ENCODE data around the gene WDR47.

WDR47 gene

GRCh38 chr1:109041621-109042468 is at the start of gene WDR47:
TSS of gene WDR47 (minus strand) at chr1:109042102. CDS start at chr1:109023512, 18,590 bp downstream.
- TF ChIP-seq CTCF (IDR thresholded peaks at IDR 0.05; ENCODE audit: low read depth, low read length) = no peak
- Histone ChIP-seq H3K4me3 (ENCODE audit: low read depth, low read length) (peak within 1 kb of the TSS; percentile 89), H3K27ac (peak within 1 kb of the TSS; percentile 74), H3K27me3 (ENCODE audit: insufficient read depth, low read depth, severe bottlenecking) (no peaks in the 10 kb centered on the region), H3K9me3 (ENCODE audit: severe bottlenecking) (no peaks in the 10 kb centered on the region), H3K36me3 (no peaks in the 10 kb centered on the region)
- peak; percentile 97 for DNase-seq

DNA sequence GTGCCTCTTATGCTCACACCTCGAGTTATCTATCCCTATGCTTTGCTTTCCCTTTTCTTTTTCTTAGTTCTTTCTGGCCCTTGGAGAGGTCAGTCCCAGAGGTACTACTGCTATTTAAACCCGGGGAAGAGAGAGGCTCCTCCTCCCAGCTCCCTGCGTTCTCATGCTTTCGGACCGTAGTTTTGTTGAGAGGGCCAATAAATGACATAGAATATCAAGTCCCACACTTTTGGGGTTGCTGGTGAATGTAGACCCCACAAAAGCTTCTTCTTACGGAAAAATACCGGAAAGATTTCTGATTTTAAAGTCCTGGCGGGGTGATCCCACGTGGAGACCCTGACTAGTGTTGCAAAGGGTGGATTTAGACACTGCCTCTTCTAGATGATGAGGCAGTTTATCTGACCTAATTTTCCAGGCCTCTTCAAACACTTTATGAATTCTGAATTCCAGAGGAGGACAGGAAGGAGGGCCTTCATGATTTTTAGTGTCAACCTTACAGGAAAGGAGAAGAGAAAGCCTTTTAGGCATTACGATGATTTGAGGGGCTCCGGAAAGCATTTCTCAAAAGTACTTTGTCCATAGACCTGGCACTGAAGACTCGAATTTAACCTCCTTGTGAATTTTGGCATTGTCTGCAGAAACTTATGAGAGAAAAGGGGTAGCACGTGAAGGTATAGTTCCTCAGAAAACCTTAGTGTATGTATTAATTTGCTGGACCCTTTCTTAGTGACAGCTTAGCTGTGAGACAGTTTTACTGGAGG is 49.4 kb upstream of the WDR47 start:
- no peak for DNase-seq
- Histone ChIP-seq H3K27ac (peak overlapping the region; percentile 76), H3K9me3 (ENCODE audit: severe bottlenecking) (peaks cover 13% of the 10 kb centered on the region)

DNA sequence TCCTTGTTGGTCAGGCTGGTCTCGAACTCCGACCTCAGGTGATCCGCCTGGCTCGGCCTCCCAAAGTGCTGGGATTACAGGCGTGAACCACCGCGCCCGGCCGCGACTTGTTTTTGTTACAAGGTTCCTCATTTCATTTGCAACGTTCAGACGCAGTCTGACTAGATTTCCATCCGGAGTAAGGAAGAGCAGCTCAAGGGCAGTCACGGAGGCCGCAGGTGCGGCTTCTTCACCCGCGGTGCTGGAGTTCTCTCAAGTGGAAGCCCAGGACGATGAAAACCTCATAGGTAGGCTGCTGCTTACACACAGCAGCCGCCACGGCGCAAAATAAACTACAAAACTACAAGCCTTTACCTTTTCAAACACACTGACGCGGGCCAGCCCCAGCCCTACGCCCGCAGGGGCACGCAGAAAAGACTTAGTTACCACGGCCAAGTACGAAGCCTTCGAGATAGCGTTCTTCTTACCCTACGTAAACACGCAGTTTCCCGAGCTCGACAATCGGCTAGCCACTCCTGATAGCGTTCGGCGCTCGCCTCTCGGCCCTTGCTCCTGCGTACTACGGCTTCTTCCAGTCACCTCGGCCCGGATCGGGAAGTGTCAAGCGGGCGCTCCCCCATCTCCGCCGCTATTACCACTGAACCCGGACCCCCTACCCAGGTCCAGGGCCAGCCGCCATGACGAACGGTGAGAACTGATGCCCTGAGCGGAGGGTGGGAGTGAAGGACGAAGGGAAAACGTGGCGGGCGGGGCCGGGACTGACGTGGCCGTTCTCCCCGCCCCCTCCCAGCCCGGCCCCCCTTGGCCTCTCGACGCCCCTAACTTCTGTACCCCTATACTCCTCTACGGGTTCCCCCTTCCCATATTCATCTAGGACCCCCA is 48.5 kb upstream of the WDR47 start, which contains the start of gene TMEM167B:
TMEM167B (plus strand) TSS at position 569 of the 882 bp plus-strand sequence; CDS start at position 678, 109 bp downstream.
- Histone ChIP-seq H3K9me3 (ENCODE audit: severe bottlenecking) (peaks cover 13% of the 10 kb centered on the region), H3K27ac (peak within 1 kb of the TSS; percentile 76)

More for the DNA sequence above, 49.4 kb upstream of the WDR47 start:
- H3K36me3 ChIP-seq = peaks cover 25% of the 10 kb centered on the region
- H3K4me3 ChIP-seq (ENCODE audit: low read depth, low read length) = peak overlapping the region; percentile 73
- H3K27me3 ChIP-seq (ENCODE audit: insufficient read depth, low read depth, severe bottlenecking) = no peaks in the 10 kb centered on the region
- no peak for TF ChIP-seq CTCF (IDR thresholded peaks at IDR 0.05; ENCODE audit: low read depth, low read length)

DNA sequence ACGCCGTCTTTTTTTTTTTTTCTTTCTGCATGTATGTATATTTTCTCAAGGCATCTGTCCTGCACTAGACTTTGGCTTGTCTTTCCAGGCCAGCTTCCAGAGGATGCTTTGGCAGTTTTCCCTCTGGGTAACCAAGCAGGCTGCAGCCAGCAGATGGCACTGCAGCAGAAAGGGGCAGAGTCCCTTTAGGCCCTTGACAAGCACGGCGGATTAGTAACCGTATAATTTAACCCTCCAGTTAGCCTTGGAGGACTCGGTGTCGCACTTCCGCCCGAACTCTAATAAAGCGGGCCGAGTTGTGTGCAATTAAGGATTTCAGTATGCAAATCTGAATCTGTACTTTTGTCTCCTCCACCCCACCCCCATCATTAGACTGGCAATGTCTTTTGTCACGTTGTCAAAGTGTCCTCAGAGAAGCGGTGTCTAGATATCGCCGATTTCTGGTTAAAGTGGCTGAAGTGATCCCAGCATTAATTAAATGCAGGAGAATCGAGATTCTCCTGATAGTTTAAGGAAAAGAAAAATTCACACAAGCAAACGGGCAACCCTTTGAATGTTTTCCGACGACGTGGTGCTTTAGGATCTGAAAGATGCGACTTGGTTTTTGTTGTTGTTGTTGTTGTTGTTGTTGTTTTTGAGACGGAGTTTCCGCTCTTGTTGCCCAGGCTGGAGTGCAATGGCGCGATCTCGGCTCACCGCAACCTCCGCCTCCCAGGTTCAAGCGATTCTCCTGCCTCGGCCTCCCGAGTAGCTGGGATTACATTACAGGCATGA is 47.5 kb upstream of the WDR47 start:
- H3K36me3 ChIP-seq = peaks cover 23% of the 10 kb centered on the region
- peak; percentile 51 for TF ChIP-seq CTCF (IDR thresholded peaks at IDR 0.05; ENCODE audit: low read depth, low read length)
- H3K27ac ChIP-seq = no peak overlapping the region
- peaks cover 13% of the 10 kb centered on the region for H3K9me3 ChIP-seq (ENCODE audit: severe bottlenecking)
- no peak overlapping the region for H3K4me3 ChIP-seq (ENCODE audit: low read depth, low read length)
- H3K27me3 ChIP-seq (ENCODE audit: insufficient read depth, low read depth, severe bottlenecking) = no peaks in the 10 kb centered on the region
- DNase-seq = peak; percentile 61

More for the DNA sequence above, 48.5 kb upstream of the WDR47 start, which contains the start of gene TMEM167B:
- Histone ChIP-seq H3K4me3 (ENCODE audit: low read depth, low read length) (peak within 1 kb of the TSS; percentile 73), H3K36me3 (peaks cover 25% of the 10 kb centered on the region), H3K27me3 (ENCODE audit: insufficient read depth, low read depth, severe bottlenecking) (no peaks in the 10 kb centered on the region)
- DNase-seq = peak; percentile 92
- TF ChIP-seq CTCF (IDR thresholded peaks at IDR 0.05; ENCODE audit: low read depth, low read length) = no peak

All from WERI-Rb-1 (cell line).